ENCODE data around the gene CPD.

CPD gene

DNA sequence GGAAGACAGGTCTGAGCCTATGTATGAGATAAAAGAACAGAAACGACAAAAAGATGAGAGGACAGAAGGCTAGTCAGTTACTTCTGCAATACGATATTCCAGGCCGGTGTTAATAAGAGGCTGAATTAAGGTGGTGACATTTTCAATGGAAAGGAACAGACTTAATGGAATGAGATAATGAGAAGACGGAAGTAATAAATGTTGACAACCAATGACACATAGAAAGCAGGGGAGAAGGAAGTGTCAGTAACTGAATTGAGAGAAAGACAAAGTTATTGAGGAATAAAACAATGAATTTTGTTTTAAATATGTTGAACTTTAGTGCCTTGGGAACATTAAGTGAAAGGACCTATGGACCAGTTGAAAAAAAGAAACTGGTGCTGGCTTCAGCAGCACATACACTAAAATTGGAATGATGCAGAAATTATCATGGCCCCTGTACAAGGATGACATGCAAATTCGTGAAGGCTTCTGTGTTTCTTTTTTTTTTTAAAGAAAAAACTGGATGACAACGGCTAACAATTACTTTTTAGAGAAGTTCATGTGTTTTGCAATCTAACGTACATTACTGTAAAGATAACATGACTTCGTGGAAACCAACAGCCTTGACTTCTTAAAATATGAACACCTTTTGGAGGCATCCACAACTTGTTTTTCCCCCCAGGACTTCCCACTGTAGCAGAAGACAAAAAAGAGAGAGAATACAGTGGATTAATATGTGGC, 18.5 kb upstream of the CPD start:
- no peak for DNase-seq (ENCODE audit: low read depth in 1 of 2, low spot score in 1 of 2)
- in situ Hi-C loops (cut with HindIII; ENCODE audit: low pct_unique_long_range_greater_than_20kb, low sequenced_read_pairs) = no loop called here
- TF ChIP-seq JUND (IDR thresholded peaks at IDR 0.05; ENCODE audit: low read depth) = no peak

DNA sequence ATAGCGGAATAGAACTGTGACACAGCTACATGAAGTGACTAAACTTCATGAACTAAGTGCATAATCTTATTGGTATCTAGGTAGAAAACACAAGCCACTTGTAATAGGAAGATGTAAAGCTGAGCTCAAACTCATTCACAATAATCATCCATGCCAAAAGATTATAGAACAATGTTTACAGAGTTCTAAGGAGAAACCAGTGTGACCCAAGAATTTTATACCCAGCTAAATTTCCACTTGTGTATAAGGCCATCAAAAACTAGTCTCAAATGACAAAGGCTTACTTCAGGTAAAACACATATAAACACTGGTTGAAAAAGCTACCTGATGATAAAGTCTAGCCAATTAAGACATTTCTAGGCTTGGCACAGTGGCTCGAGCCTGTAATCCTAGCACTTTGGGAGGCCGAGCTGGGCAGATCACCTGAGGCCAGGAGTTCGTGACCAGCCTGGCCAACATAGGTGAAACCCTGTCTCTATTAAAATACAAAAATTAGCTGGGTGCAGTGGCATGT, 16.9 kb upstream of the CPD start:
- in situ Hi-C loops (cut with HindIII; ENCODE audit: low pct_unique_long_range_greater_than_20kb, low sequenced_read_pairs) = no loop called here
- no peak for TF ChIP-seq JUND (IDR thresholded peaks at IDR 0.05; ENCODE audit: low read depth)
- no peak for DNase-seq (ENCODE audit: low read depth in 1 of 2, low spot score in 1 of 2)

DNA sequence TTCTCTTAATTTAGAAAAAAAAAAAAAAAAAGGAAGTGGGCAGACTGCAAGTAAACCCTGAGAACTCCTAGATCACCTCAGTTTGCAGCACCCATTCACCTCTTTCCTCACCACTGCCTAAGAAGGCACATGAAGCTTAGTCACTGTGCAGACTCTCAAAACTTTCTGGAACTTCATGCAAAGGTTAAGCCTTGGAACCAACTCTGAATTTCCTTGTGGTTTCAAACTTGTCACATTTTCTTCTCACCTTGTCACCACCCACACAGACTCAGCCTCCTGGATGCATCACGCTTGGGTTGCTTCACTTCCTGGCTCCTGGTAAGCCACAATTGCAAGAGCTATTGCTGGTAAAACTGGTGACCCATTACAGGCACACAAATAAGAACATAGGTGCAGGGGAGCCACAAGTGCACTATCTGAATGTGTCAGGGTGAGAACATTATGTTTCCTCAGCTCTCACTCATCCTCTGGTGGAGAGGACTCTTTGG, 15.0 kb upstream of the CPD start:
- no peak for DNase-seq (ENCODE audit: low read depth in 1 of 2, low spot score in 1 of 2)
- no peak for TF ChIP-seq JUND (IDR thresholded peaks at IDR 0.05; ENCODE audit: low read depth)
- in situ Hi-C loops (cut with HindIII; ENCODE audit: low pct_unique_long_range_greater_than_20kb, low sequenced_read_pairs) = no loop called here

GRCh38 chr17:30366536-30366935, 12.2 kb upstream of the CPD start:
- in situ Hi-C loops (cut with HindIII; ENCODE audit: low pct_unique_long_range_greater_than_20kb, low sequenced_read_pairs) = no loop called here
- no peak for DNase-seq (ENCODE audit: low read depth in 1 of 2, low spot score in 1 of 2)
- no peak for TF ChIP-seq JUND (IDR thresholded peaks at IDR 0.05; ENCODE audit: low read depth)

- in situ Hi-C loops (cut with HindIII; ENCODE audit: low pct_unique_long_range_greater_than_20kb, low sequenced_read_pairs) = no loop called here
- no peak for DNase-seq (ENCODE audit: low read depth in 1 of 2, low spot score in 1 of 2)
- no peak for TF ChIP-seq JUND (IDR thresholded peaks at IDR 0.05; ENCODE audit: low read depth)
These were observed 9.6 kb upstream of the CPD start for GRCh38 chr17:30368912-30369720.

- TF ChIP-seq JUND (IDR thresholded peaks at IDR 0.05; ENCODE audit: low read depth) = no peak
- in situ Hi-C loops (cut with HindIII; ENCODE audit: low pct_unique_long_range_greater_than_20kb, low sequenced_read_pairs) = no loop called here
- DNase-seq (ENCODE audit: low read depth in 1 of 2, low spot score in 1 of 2) = no peak
These were observed 8.7 kb upstream of the CPD start for GRCh38 chr17:30369995-30370394.

DNA sequence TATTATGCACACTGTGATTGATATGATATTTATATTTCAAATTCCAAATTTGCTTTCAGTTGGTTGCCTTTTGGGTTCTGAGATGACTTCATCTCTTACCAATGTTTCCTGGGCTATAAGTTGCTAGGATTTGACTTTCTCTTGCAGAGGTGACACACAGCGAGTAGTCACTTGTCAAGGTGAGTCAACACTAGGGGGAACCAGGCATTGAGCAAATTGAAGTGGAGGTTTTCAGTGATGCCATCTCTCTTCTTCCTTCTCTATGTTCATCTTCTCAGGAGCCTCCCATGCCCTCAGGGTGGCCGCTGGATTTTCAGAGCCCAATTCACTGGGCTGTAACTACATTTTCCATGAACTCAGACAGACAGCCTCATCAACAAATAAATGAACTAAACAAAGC, 6.0 kb upstream of the CPD start:
- DNase-seq (ENCODE audit: low read depth in 1 of 2, low spot score in 1 of 2) = peak in 1 of 2 experiments; percentile 67
- in situ Hi-C loops (cut with HindIII; ENCODE audit: low pct_unique_long_range_greater_than_20kb, low sequenced_read_pairs) = no loop called here
- TF ChIP-seq JUND (IDR thresholded peaks at IDR 0.05; ENCODE audit: low read depth) = no peak

- TF ChIP-seq JUND (IDR thresholded peaks at IDR 0.05; ENCODE audit: low read depth) = no peak
- DNase-seq (ENCODE audit: low read depth in 1 of 2, low spot score in 1 of 2) = no peak
- in situ Hi-C loops (cut with HindIII; ENCODE audit: low pct_unique_long_range_greater_than_20kb, low sequenced_read_pairs) = no loop called here
These were observed 3.1 kb upstream of the CPD start for GRCh38 chr17:30375661-30376060.

DNA sequence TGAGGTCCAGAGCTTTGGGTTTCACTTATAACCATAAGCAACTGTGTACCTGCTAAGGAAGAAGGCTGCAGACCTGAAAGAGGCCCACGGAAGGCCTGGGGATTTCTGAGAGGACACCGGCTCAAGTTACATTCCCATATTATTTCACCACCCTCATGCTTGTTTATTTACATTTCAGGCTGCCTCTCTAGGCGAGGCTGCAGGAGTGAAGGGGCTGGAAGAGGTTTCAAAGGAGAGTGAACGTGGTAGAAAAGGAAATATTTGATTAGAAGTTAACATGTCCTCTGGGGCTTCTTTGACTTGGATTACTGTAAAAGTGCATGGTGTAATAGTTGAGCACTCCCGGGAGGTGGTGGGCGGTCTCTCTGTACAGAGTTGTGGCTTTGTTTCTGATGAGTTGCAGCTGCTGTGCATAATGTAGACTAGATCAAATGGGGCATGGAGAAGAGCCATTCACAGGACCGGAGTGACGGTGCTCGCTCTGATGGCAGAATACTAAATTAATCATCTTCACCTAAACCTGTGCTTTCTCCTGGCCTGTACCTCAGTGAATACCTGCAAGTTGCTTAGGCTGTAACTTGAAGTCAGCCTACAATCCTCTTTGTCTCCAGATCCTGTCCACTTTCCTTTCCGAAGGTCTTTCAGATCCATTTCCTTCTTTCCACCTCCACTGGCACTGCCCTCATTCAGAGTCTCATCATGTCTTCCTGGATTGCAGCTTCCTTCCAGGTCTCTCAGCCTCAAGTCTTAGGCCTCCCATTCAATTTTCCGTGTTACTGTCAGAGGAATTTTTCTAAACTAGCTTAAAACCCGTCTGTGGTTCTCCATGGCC, 1.9 kb upstream of the CPD start:
- in situ Hi-C loops (cut with HindIII; ENCODE audit: low pct_unique_long_range_greater_than_20kb, low sequenced_read_pairs) = no loop called here
- peak in 1 of 2 experiments; percentile 86 for DNase-seq (ENCODE audit: low read depth in 1 of 2, low spot score in 1 of 2)
- no peak for TF ChIP-seq JUND (IDR thresholded peaks at IDR 0.05; ENCODE audit: low read depth)

GRCh38 chr17:30377574-30378240, 1.0 kb upstream of the CPD start:
- no peak for DNase-seq (ENCODE audit: low read depth in 1 of 2, low spot score in 1 of 2)
- TF ChIP-seq JUND (IDR thresholded peaks at IDR 0.05; ENCODE audit: low read depth) = no peak
- in situ Hi-C loops (cut with HindIII; ENCODE audit: low pct_unique_long_range_greater_than_20kb, low sequenced_read_pairs) = no loop called here

DNA sequence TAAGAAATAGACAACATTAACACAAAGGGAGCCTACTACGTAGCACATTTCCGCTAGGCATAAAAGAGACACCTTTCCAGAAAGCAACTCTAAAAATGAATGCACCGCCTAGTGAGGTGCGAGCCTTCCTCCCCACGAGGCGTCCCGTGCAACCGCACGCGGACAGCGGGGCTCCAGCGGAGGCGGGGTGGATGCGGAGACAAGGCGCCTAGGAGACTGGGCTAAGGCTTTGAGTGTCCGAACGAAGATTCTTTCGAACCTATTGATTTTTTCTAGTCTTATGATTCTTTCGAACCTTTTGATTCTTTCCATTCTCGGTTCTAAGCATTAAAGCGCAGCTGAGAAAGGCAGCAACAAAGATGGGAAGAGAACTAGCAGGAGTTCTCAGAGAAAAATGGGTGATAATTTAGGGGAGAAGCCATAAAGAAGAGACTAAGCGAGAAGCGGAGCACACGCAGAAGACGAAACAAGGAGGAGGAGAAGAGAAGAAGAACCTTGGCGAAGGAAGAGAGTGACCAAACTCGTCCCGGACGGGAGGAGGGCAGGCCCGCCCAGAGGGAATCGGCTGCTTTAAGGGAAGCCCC, 394 bp upstream of the CPD start:
- DNase-seq (ENCODE audit: low read depth in 1 of 2, low spot score in 1 of 2) = no peak

More for the DNA sequence above, 394 bp upstream of the CPD start:
- TF ChIP-seq JUND (IDR thresholded peaks at IDR 0.05; ENCODE audit: low read depth) = no peak
- in situ Hi-C loops (cut with HindIII; ENCODE audit: low pct_unique_long_range_greater_than_20kb, low sequenced_read_pairs) = no loop called here
